KMS-11 (cell line): ENCODE data around the gene HPS3.
"Not testable (repeated sequence)": the region's sequence is repeated elsewhere in the genome, so short reads cannot be mapped to it uniquely, and the experiment has no call there.

Experiments
- H2AFZ ChIP-seq: fragments of 200-600 bp; sonication (generic); 2 replicates; pipeline ENCODE4 v1.6.1; 2016; ENCODE audit warnings: antibody characterized with exemption, mixed run types, low read depth
- H3K27ac ChIP-seq: fragments of 200-600 bp; sonication (generic); 2 replicates; pipeline ENCODE4 v1.6.1; 2016; ENCODE audit warnings: mild to moderate bottlenecking, mixed run types
- H3K27me3 ChIP-seq: fragments of 200-600 bp; sonication (generic); 2 replicates; pipeline ENCODE4 v1.6.1; 2017; ENCODE audit warnings: mild to moderate bottlenecking, low read depth, mixed run types, moderate library complexity; ENCODE audit not compliant: insufficient read depth
- H3K36me3 ChIP-seq: fragments of 200-600 bp; sonication (generic); 2 replicates; pipeline ENCODE4 v1.6.1; 2017; ENCODE audit warnings: mild to moderate bottlenecking, mixed run types; ENCODE audit not compliant: insufficient read depth
- H3K4me1 ChIP-seq: fragments of 200-600 bp; sonication (generic); 2 replicates; pipeline ENCODE4 v1.6.1; 2016; ENCODE audit warnings: mild to moderate bottlenecking, low read depth, mixed run types; ENCODE audit not compliant: poor library complexity, severe bottlenecking
- H3K4me2 ChIP-seq: fragments of 200-600 bp; sonication (generic); 2 replicates; pipeline ENCODE4 v1.7.0; 2016; ENCODE audit warnings: mild to moderate bottlenecking, mixed run types
- H3K4me3 ChIP-seq: fragments of 200-600 bp; sonication (generic); IDR thresholded peaks from 2 replicates; pipeline ENCODE4 v1.6.1; 2017; ENCODE audit warnings: low read depth, low read length, mixed read lengths; ENCODE audit not compliant: insufficient read depth
- H3K79me2 ChIP-seq: fragments of 200-600 bp; sonication (generic); 2 replicates; pipeline ENCODE4 v1.6.1; 2016; ENCODE audit warnings: low read depth, mixed run types; ENCODE audit not compliant: insufficient read depth
- H3K9ac ChIP-seq: fragments of 200-600 bp; sonication (generic); 2 replicates; pipeline ENCODE4 v1.6.1; 2016; ENCODE audit warnings: mild to moderate bottlenecking, mixed run types
- H4K20me1 ChIP-seq: fragments of 200-600 bp; sonication (generic); 2 replicates; pipeline ENCODE4 v1.6.1; 2016; ENCODE audit warnings: mild to moderate bottlenecking, mixed run types; ENCODE audit not compliant: insufficient read depth
- CTCF ChIP-seq: fragments of 200-600 bp; sonication (generic); conservative IDR thresholded peaks from 2 replicates; pipeline ENCODE4 v1.6.1; 2017; ENCODE audit warnings: low read depth, mild to moderate bottlenecking, antibody characterized with exemption, low read length, moderate library complexity, mixed read lengths

Gene HPS3

DNA sequence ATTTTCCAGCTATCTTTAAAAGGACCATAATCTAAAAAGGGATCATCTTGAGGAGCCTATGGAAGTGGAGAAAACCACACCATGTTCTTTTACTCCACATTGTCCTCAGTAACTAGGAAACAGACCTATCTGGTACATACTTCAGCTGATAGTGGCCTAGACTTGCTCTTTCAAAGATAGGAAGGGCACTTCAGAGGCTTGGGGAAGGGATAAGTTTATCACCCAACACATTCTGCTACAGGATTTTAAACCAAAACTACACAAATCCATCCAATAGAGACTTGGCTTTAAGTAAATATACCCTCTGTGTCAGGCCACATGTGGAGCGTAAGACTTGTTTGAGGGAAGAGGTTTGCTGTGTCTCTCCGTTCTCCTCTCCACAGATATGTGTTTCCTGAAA lies 56.8 kb downstream of the HPS3 start:
- TF ChIP-seq CTCF, result no peak
- Histone ChIP-seq H2AFZ (no peak overlapping the region), H4K20me1 (no peaks in the 10 kb centered on the region), H3K4me2 (no peak overlapping the region), H3K9ac (no peak overlapping the region), H3K36me3 (no peaks in the 10 kb centered on the region), H3K4me3 (no peak overlapping the region), H3K27ac (no peak overlapping the region), H3K79me2 (no peaks in the 10 kb centered on the region), H3K4me1 (peaks cover 15% of the 10 kb centered on the region), H3K27me3 (no peaks in the 10 kb centered on the region)

- Histone ChIP-seq H2AFZ (no peak overlapping the region), H3K79me2 (no peaks in the 10 kb centered on the region), H3K9ac (no peak overlapping the region), H3K36me3 (no peaks in the 10 kb centered on the region), H3K27ac (no peak overlapping the region), H3K27me3 (no peaks in the 10 kb centered on the region), H4K20me1 (no peaks in the 10 kb centered on the region), H3K4me2 (no peak overlapping the region), H3K4me3 (no peak overlapping the region), H3K4me1 (peaks cover 15% of the 10 kb centered on the region)
- no peak for TF ChIP-seq CTCF
Observed at GRCh38 chr3:149186721-149187120, 57.3 kb downstream of the HPS3 start.

DNA sequence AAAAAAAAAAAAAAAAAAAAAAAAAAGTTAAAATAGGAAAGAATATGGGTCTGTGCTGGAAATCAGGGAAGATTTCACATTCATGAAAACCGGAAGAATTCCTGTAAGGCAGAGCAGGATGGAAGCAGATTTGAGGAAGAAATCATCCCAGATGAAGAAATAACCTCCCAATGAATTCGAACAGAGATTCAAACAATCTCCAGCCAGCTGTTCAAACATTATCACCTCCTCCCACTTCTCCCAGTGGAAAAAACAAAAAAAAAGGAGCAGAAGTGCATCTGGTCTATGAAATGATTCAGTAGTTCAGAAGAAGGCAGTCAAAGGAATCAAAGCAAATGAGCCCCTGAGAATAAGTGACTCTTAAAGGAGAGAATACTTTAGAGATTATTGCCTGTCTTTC lies 59.1 kb downstream of the HPS3 start:
- Histone ChIP-seq H3K79me2 (no peaks in the 10 kb centered on the region), H3K27ac (no peak overlapping the region), H3K9ac (no peak overlapping the region), H3K4me2 (no peak overlapping the region), H3K4me1 (peaks cover 15% of the 10 kb centered on the region), H3K27me3 (no peaks in the 10 kb centered on the region), H3K36me3 (no peaks in the 10 kb centered on the region), H3K4me3 (no peak overlapping the region), H4K20me1 (no peaks in the 10 kb centered on the region), H2AFZ (no peak overlapping the region)
- no peak for TF ChIP-seq CTCF

GRCh38 chr3:149195221-149195620 lies 65.8 kb downstream of the HPS3 start:
- no peak overlapping the region for H3K9ac ChIP-seq
- no peaks in the 10 kb centered on the region for H3K79me2 ChIP-seq
- no peak overlapping the region for H3K4me2 ChIP-seq
- H3K36me3 ChIP-seq, result no peaks in the 10 kb centered on the region
- no peak overlapping the region for H3K27ac ChIP-seq
- H3K4me1 ChIP-seq, result no peaks in the 10 kb centered on the region
- H3K27me3 ChIP-seq, result no peaks in the 10 kb centered on the region
- H2AFZ ChIP-seq, result no peak overlapping the region
- no peak for TF ChIP-seq CTCF
- no peaks in the 10 kb centered on the region for H4K20me1 ChIP-seq
- H3K4me3 ChIP-seq, result no peak overlapping the region

GRCh38 chr3:149196805-149197592 lies 67.6 kb downstream of the HPS3 start:
- not testable (repeated sequence) for H2AFZ ChIP-seq, H3K4me1 ChIP-seq, H3K9ac ChIP-seq, H4K20me1 ChIP-seq, H3K27ac ChIP-seq, H3K36me3 ChIP-seq, H3K4me3 ChIP-seq, H3K79me2 ChIP-seq, H3K27me3 ChIP-seq, H3K4me2 ChIP-seq
